ENCODE results near the gene GSX1.
"Not testable (repeated sequence)": the region's sequence is repeated elsewhere in the genome, so short reads cannot be mapped to it uniquely, and the experiment has no call there.

Gene GSX1

GRCh38 chr13:27808851-27809550, 16.7 kb downstream of the GSX1 start:
- no peak overlapping the region for H3K4me3 ChIP-seq
- TF ChIP-seq CTCF (IDR thresholded peaks at IDR 0.05), result no peak
- H3K27ac ChIP-seq, result no peak overlapping the region
- DNase-seq (ENCODE audit: low spot score), result no peak

DNA sequence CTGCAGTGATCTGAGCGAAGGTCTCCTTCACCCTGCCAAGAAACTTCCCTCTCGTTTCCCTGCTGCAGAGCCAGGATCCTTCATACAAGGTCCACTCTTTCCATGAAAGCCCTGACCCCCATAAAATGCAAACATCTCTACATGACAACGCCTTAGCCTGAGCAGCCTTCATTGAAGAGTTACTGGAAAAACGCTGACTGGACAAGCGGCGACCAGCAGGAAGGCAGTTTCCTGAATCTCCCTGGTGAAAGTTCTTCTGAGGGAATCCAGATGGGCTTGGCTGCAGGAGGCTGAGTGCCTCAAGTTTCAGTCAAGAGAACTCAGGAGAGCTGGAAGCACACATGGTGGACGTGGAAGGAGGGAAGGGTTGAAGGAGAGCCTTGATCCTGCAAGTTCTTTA, 17.7 kb downstream of the GSX1 start:
- Histone ChIP-seq H3K27ac (no peak overlapping the region), H3K4me3 (no peak overlapping the region)
- no peak for TF ChIP-seq CTCF (IDR thresholded peaks at IDR 0.05)
- DNase-seq (ENCODE audit: low spot score), result no peak

DNA sequence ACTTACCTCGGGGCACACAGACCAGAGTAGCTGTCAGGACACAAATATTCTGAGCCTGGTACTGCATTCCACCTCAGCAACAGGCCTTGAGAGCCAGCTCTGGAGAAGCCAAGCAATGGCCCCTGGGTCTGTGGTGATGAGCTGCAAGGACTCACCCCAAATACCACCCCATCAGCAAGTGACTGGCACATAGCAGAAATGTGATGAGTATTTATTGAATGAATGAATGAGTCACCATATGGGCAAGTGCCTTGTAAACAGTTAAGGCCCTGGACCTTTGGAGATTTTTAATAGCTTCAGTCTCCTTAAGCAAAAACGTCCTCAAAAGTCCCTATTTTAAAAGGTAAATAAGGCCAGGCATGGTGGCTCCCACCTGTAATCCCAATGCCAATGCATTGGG, 18.2 kb downstream of the GSX1 start:
- no peak for TF ChIP-seq CTCF (IDR thresholded peaks at IDR 0.05)
- no peak overlapping the region for H3K27ac ChIP-seq
- DNase-seq (ENCODE audit: low spot score), result no peak
- no peak overlapping the region for H3K4me3 ChIP-seq

DNA sequence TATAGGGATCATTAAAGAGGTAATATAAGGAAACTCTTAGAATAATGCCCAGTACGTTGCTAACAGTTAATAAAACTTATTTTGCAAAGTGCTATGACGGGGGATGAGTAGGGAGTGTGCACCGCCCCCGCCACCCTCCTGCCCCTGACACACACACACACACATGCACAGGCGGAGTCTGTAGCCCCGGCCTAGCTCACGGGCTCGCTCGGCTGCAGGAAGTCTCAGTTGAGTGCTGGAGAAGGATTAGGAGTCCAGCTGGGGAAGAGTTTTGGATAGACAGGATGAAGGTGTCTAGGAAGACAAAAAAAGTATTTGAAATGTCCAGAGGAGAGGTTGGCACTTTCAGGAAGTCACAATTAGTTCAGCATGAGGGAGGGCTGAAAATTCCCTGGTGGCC, 21.5 kb downstream of the GSX1 start:
- no peak for TF ChIP-seq CTCF (IDR thresholded peaks at IDR 0.05)
- DNase-seq (ENCODE audit: low spot score), result no peak
- Histone ChIP-seq H3K27ac (no peak overlapping the region), H3K4me3 (no peak overlapping the region)

GRCh38 chr13:27817832-27818231, 25.5 kb downstream of the GSX1 start:
- H3K4me3 ChIP-seq, H3K27ac ChIP-seq: not testable (repeated sequence)
- DNase-seq (ENCODE audit: low spot score), result peak; percentile 26

DNA sequence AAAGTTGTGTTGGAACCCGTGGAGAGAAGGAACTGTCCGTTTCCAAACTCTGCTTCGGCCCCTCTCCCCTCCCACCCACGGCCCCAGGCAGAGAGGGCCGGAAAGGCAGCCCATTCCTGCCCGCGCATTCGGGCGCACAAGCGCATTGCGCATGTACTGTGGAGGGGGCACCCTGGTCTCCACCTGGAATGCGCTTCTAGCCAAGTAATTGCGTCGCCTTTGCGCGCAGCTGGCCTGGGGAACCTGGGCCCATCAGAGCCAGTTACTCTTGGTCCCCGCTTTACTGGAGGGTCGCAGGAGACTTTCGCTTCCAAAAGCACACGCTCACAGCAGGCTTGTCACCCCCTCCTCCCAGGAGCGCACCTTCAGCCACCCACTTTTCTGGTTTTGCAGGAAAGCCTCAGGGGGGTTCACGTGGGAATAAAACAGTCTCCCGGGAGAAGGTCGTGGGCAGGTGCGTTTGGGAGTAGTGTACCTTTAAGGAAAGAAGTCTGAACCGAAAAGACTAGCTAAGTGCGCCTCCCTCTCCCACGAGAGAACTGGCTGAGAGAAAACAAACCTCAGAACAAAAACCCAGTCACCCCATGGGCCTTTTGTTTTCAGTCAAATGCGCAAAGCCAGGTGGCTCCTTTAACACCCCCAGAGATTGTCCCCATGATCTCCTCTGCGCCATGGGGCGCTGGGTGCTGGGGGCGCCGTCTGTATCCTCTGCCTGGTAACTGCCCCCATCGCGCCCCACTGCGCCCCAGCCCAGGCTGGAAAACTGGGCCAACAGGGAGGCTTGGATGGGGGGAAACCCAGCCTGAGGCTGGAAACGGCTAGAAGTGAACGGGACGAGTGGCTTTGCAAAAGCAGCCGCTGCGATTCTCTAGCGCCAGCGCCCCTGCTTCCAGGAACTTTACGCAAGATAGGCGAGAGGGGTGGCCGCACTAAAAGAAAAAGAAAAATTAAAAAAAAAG, 28.5 kb downstream of the GSX1 start:
- no peak for TF ChIP-seq CTCF (IDR thresholded peaks at IDR 0.05)
- Histone ChIP-seq H3K4me3 (no peak overlapping the region), H3K27ac (no peak overlapping the region)
- no peak for DNase-seq (ENCODE audit: low spot score)

DNA sequence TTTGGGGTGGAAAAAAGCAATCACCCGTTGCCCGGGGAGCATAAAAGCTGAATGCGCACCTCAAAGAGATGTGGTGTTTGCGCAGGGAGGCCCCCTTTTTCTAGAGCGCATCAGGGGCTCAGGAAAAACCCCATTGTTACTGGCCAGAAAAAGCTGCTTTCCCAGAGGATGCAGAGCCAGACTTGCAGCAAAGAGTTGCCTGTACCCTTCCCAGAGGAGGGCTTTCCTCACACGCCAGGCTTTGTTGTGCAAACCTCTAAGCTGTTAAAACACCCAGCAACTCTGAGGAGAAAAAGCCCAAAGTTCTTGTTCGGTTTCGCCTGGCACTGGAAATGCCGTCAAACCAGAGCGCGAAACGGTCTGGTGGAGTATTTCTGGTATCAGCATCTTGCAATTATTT, 29.3 kb downstream of the GSX1 start:
- Histone ChIP-seq H3K4me3 (no peak overlapping the region), H3K27ac (no peak overlapping the region)
- DNase-seq (ENCODE audit: low spot score), result no peak
- no peak for TF ChIP-seq CTCF (IDR thresholded peaks at IDR 0.05)

Measured in coronary artery (tissue), 2 donors.